Diencephalon (tissue), 1 donor: ENCODE measurements around the gene MRPS26. TPM values are rescaled to one million over a fixed set of nuclear protein-coding genes. Genes with fewer than 3 reads are reported as not detected.

ENCODE experiments used
- total RNA-seq: library from RNA; depleted of rRNA; stranded (reverse); fragments of >200 nt; gene quantifications from one replicate; pipeline ENCODE4 v1.2.3, GENCODE V29; 2014

MRPS26 gene
- total RNA-seq = 31.4 TPM

DNA sequence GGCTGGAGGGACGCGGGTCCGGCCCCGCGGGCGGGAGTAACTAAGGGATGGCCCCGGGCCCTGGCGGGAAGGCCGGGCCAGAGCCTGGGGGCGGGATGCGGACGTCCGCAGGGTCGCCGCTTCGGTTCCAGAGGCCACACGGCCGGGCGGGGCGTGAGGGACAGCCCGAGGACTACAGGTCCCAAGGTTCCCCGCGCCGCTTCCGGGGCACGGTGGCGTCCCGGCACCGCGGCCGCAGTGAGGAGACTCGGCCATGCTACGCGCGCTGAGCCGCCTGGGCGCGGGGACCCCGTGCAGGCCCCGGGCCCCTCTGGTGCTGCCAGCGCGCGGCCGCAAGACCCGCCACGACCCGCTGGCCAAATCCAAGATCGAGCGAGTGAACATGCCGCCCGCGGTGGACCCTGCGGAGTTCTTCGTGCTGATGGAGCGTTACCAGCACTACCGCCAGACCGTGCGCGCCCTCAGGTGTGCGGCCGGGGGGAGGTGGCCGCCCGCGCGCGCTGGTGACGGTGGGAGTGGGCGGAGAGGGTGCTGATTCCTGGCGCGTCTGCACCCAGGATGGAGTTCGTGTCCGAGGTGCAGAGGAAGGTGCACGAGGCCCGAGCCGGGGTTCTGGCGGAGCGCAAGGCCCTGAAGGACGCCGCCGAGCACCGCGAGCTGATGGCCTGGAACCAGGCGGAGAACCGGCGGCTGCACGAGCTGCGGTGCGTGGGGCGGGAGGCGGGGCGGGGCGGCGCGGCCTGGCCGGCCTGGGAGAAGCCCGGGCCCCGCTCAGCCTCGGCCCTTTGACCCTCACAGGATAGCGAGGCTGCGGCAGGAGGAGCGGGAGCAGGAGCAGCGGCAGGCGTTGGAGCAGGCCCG lies at the start of gene MRPS26:
TSS of gene MRPS26 (plus strand) at position 237 of the 861 bp plus-strand sequence. CDS start at position 254, 17 bp downstream.

DNA sequence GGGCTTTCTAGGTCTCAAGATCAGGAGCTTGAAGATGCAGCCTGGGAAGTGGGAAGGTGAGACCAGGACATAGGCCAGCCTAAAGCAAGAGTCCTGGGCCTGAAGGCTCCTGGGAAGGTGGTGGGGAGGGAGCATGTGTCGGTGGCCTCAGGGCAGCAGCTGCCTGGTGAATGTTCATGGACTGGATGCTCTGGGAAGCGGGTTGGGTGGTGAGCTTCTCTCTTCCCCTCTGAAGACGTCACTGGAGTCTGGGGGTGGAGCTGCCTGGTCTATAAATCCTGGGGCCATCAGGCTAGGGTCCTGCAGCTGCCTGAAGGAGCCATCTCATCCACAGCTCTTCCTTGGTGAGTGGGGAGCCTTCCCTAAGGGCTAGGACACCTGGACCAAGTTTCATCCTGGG lies 2.5 kb upstream of the MRPS26 start, which contains the start of gene GNRH2:
TSS of gene GNRH2 (plus strand) at position 301 of the 400 bp plus-strand sequence. CDS start 793 bp downstream, outside the sequence.

GRCh38 chr20:3071610-3072529 lies 26.0 kb downstream of the MRPS26 start, which contains the start of gene OXT:
Gene OXT (plus strand): TSS chr20:3071620. CDS start chr20:3071656, 36 bp downstream.

GRCh38 chr20:3084283-3084985 lies 38.6 kb downstream of the MRPS26 start, which contains the start of gene AVP:
Gene AVP (minus strand): TSS chr20:3084724. CDS start chr20:3084674, 50 bp downstream.

Other genes starting within 250 kb of the MRPS26 start
- 12.0 TPM for gene CPXM1, start 245.4 kb upstream of the MRPS26 start, total RNA-seq
- not detected for gene C20orf141, start 231.1 kb upstream of the MRPS26 start, total RNA-seq
- not detected for gene TMEM239, start 229.7 kb upstream of the MRPS26 start, total RNA-seq
- 18.0 TPM for gene PCED1A, start 205.4 kb upstream of the MRPS26 start, total RNA-seq
- 44.5 TPM for gene VPS16, start 205.3 kb upstream of the MRPS26 start, total RNA-seq
- 175 TPM for gene PTPRA, start 172.6 kb upstream of the MRPS26 start, total RNA-seq
- not detected for gene GNRH2, start 2.4 kb upstream of the MRPS26 start, total RNA-seq
- gene OXT, start 25.6 kb downstream of the MRPS26 start, total RNA-seq = 46.4 TPM
- gene AVP, start 38.7 kb downstream of the MRPS26 start, total RNA-seq = 51.9 TPM
- gene FASTKD5, start 113.8 kb downstream of the MRPS26 start, total RNA-seq = 19.8 TPM
- 2.5 TPM for gene UBOX5, start 113.8 kb downstream of the MRPS26 start, total RNA-seq
- 36.9 TPM for gene LZTS3, start 127.5 kb downstream of the MRPS26 start, total RNA-seq
- gene DDRGK1, start 158.6 kb downstream of the MRPS26 start, total RNA-seq = 33.0 TPM
- 39.9 TPM for gene ITPA, start 163.4 kb downstream of the MRPS26 start, total RNA-seq
- not detected for gene SLC4A11, start 193.1 kb downstream of the MRPS26 start, total RNA-seq